ENCODE measurements around the gene MTMR3. TPM values are rescaled to one million over a fixed set of nuclear protein-coding genes. Genes with fewer than 3 reads are reported as not detected.

Gene MTMR3
- total and polyA plus RNA-seq, 2 of the 8 experiments (the other 6 are each of a cell fraction or from before 2014, with no cell fraction given) = 16.9 to 18.5 TPM

DNA sequence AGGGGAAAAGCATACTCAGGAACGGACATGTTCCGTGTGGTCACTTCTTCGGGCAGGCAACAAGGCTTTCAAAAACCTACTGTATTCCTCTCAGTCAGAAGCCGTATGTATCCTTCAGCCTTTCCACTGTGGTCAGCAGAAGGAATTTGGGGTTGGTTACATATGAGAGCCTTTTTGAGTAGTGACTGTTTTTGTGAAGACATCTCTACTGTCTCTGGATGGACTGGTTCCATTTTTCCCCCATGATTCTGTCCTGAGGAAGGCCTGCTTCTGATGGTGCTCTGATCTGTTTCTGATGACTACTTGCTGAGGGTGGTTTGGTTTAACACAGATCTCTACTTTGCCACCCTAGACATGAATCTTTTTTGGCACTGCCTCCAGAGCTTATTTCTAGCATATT lies 133.6 kb downstream of the MTMR3 start:
- Histone ChIP-seq H2BK5ac (ENCODE audit: low read depth, low read length) (no peak overlapping the region), H3K4me1 (replicated peaks in 1 of 4; ENCODE audit: control insufficient read depth in 3 of 4, insufficient read depth in 4 of 4, low read length in 3 of 4) (no peaks in the 10 kb centered on the region), H3K18ac (ENCODE audit: extremely low read depth, low read length) (no peak overlapping the region), H2BK120ac (replicated peaks; ENCODE audit: low read depth, low read length) (no peak overlapping the region), H3K4me2 (ENCODE audit: insufficient read depth in 1 of 2, low read depth in 2 of 2, low read length in 2 of 2) (no peak overlapping the region), H2BK12ac (ENCODE audit: low read depth, low read length) (no peak overlapping the region), H3K23ac (ENCODE audit: insufficient read length) (no peak overlapping the region), H3K4me3 (ENCODE audit: extremely low read depth in 1 of 4, insufficient read depth in 2 of 4, low read depth in 3 of 4, low read length in 4 of 4) (no peak overlapping the region), H3K23me2 (ENCODE audit: low read depth, low read length) (no peaks in the 10 kb centered on the region), H4K8ac (ENCODE audit: extremely low read depth, insufficient read depth, low read length) (no peak overlapping the region; the same call in 1 of the 2 replicates), H2AK5ac (ENCODE audit: low read depth, low read length) (no peak overlapping the region), H3K9ac (replicated peaks in 1 of 4; ENCODE audit: extremely low read depth in 1 of 4, low read depth in 3 of 4, low read length in 3 of 4) (no peak overlapping the region), H3K27ac (ENCODE audit: low read depth, low read length) (no peak overlapping the region), H3K79me2 (ENCODE audit: control insufficient read depth in 1 of 2, insufficient read depth in 2 of 2, low read length in 2 of 2) (no peaks in the 10 kb centered on the region), H3K14ac (ENCODE audit: insufficient read length) (no peak overlapping the region), H2BK20ac (ENCODE audit: low read length) (no peak overlapping the region), H4K5ac (ENCODE audit: insufficient read length, low read depth, low read length) (no peak overlapping the region), H2AFZ (ENCODE audit: low read length) (no peak overlapping the region), H3K27me3 (replicated peaks in 1 of 4; ENCODE audit: control insufficient read depth in 3 of 4, extremely low read depth in 1 of 4, insufficient read depth in 3 of 4, low read length in 3 of 4) (no peaks in the 10 kb centered on the region), H2BK15ac (ENCODE audit: low read length) (no peak overlapping the region), H4K20me1 (replicated peaks in 1 of 2; ENCODE audit: control insufficient read depth in 1 of 2, insufficient read depth in 2 of 2, low read length in 2 of 2) (peaks cover 0 to 4% of the 10 kb centered on the region in 2 experiments), H3K79me1 (ENCODE audit: low read depth, low read length) (peaks cover 3% of the 10 kb centered on the region), H4K91ac (replicated peaks; ENCODE audit: insufficient read length, low read length) (no peak overlapping the region), H3K4ac (replicated peaks; ENCODE audit: insufficient read length, low read depth, low read length) (no peak overlapping the region), H3K56ac (replicated peaks; ENCODE audit: insufficient read length, low read depth, low read length) (no peak overlapping the region), H3K9me3 (ENCODE audit: insufficient read depth in 2 of 2, low read depth in 1 of 2, low read length in 1 of 2) (no peaks in the 10 kb centered on the region), H3K36me3 (ENCODE audit: control insufficient read depth in 2 of 4, insufficient read depth in 4 of 4, low read length in 3 of 4) (peaks cover 12 to 56% (median 37%) of the 10 kb centered on the region in 4 experiments; a peak in 7 of 8 replicates)
- WGBS, 2 experiments (ENCODE audit: extremely low coverage in 1 of 2, insufficient coverage in 1 of 2, insufficient read length in 1 of 2, insufficient replicate concordance in 2 of 2, low coverage in 1 of 2, low lambda C conversion rate in 2 of 2, missing lambda C conversion rate in 1 of 2) = 94% methylated on average over 4 of the region's 4 CpGs; no CpG with 5 or more reads in 1 of the 2 experiments
- FAIRE-seq = no peak
- no peak for DNase-seq (ENCODE audit: low read depth in 1 of 2, low spot score in 2 of 2)
- CTCF ChIA-PET (ENCODE audit: partially characterized antibody) = interaction anchor here (0.6 to 3.2 kb wide), 8 partner anchors 9 to 396 kb away, joined by 3 to 13 read pairs (median 3); no protein-coding TSS in a partner anchor
- POLR2A ChIA-PET (ENCODE audit: partially characterized antibody) = no interaction called here
- TF ChIP-seq SP1 (IDR thresholded peaks at IDR 0.05; ENCODE audit: low read depth, low read length) (no peak), RAD21 (IDR thresholded peaks at IDR 0.05 in 1 of 2, conservative IDR thresholded peaks at IDR 0.05 in 1 of 2; ENCODE audit: low read depth in 2 of 2, low read length in 2 of 2) (no peak), JUND (IDR thresholded peaks at IDR 0.05; ENCODE audit: low read length) (no peak), NANOG (IDR thresholded peaks at IDR 0.05; ENCODE audit: insufficient read depth, low read depth, low read length, poor library complexity, severe bottlenecking) (no peak), POU5F1 (IDR thresholded peaks at IDR 0.05; ENCODE audit: low read depth, low read length) (no peak), FOSL1 (IDR thresholded peaks at IDR 0.05; ENCODE audit: insufficient read depth, low read depth, low read length) (no peak), CBX8 (IDR thresholded peaks at IDR 0.05; ENCODE audit: borderline replicate concordance, low read depth, low read length) (no peak), RFX5 (IDR thresholded peaks at IDR 0.05; ENCODE audit: borderline replicate concordance, low read depth, low read length) (no peak), BCL11A (IDR thresholded peaks at IDR 0.05; ENCODE audit: low read depth in 2 of 2, low read length in 2 of 2) (no peak), SIX5 (IDR thresholded peaks at IDR 0.05; ENCODE audit: low read depth, low read length) (no peak), EGR1 (IDR thresholded peaks at IDR 0.05; ENCODE audit: borderline replicate concordance, low read depth, low read length) (no peak), CHD2 (IDR thresholded peaks at IDR 0.05; ENCODE audit: low read length) (no peak), CREB1 (IDR thresholded peaks at IDR 0.05) (no peak), CBX5 (IDR thresholded peaks at IDR 0.05; ENCODE audit: low read depth, low read length) (no peak)
- TF ChIP-seq, protein P1, sequence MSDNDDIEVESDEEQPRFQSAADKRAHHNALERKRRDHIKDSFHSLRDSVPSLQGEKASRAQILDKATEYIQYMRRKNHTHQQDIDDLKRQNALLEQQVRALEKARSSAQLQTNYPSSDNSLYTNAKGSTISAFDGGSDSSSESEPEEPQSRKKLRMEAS (IDR thresholded peaks at IDR 0.05) = no peak
